Endothelial cell of umbilical vein (primary cell): ENCODE results near the gene NT5DC4. TPM values are rescaled to one million over a fixed set of nuclear protein-coding genes. Genes with fewer than 3 reads are reported as not detected.

Source experiments
- BruUV-seq: library from RNA; stranded (reverse); fragments of 400-500 nt; replicated peaks from 2 replicates; lab custom pipeline; 2021; lab: Mats Ljungman, UMichigan
- CTCF ChIA-PET: fragments of 300-600, 350-600 bp; sonication (Branson Sonifier 250); formaldehyde crosslinking; loops from one replicate; lab custom pipeline; 2021; ENCODE audit warnings: antibody characterized with exemption, inconsistent platforms; lab: Charles Lee
- POLR2A ChIA-PET: fragments of 300-600, 350-600 bp; sonication (Branson Sonifier 250); formaldehyde crosslinking; loops from one replicate; lab custom pipeline; 2021; ENCODE audit warnings: antibody characterized with exemption, inconsistent platforms; lab: Charles Lee
- DNase-seq: peaks from one replicate; pipeline ENCODE4 v3.0.0-alpha.2; 2011; ENCODE audit warnings: low read depth, low spot score
- FAIRE-seq: peaks from 2 replicates; lab custom pipeline; 2011; peaks lifted over from hg19 to GRCh38; lab: Jason Lieb, UNC
- H2AFZ ChIP-seq: 2 replicates; pipeline ENCODE4 v1.6.0; 2012; ENCODE audit warnings: low read depth, low read length, control low read depth, inconsistent platforms
- H3K27ac ChIP-seq: 2 replicates; pipeline ENCODE4 v1.5.1; 2011; ENCODE audit warnings: low read depth, mild to moderate bottlenecking, control low read depth, low read length, moderate library complexity; ENCODE audit not compliant: insufficient read depth
- H3K27me3 ChIP-seq, 2 experiments: 2 replicates each; pipeline versions ENCODE4 v1.6.0 to v1.6.1; 2011; ENCODE audit warnings: low read length in 2 of 2, mixed read lengths in 1 of 2; ENCODE audit not compliant: control insufficient read depth in 2 of 2, insufficient read depth in 2 of 2
- H3K36me3 ChIP-seq, 2 experiments: 2 replicates in 1 of 2; 3 replicates in 1 of 2; pipeline ENCODE4 v1.5.1; 2011; ENCODE audit warnings: low read length in 2 of 2, mild to moderate bottlenecking in 1 of 2, moderate library complexity in 1 of 2; ENCODE audit not compliant: control insufficient read depth in 2 of 2, insufficient read depth in 2 of 2; ENCODE audit errors: extremely low read depth in 1 of 2
- H3K4me1 ChIP-seq: 3 replicates; pipeline ENCODE4 v1.5.1; 2011; ENCODE audit warnings: mild to moderate bottlenecking, low read length; ENCODE audit not compliant: control insufficient read depth, insufficient read depth; ENCODE audit errors: extremely low read depth
- H3K4me2 ChIP-seq: 2 replicates; pipeline ENCODE4 v1.6.1; 2011; ENCODE audit warnings: low read length, control low read depth, mixed read lengths; ENCODE audit not compliant: insufficient read depth
- H3K4me3 ChIP-seq, 3 experiments: fragments of 200-600 bp in 1 of 3; sonication (generic), shearing (Covaris generic) in 1 of 3; replicated peaks in 1 of 3; 2 replicates each; pipeline ENCODE4 v1.5.1; 2011 to 2016; ENCODE audit warnings: control low read depth in 3 of 3, low read length in 3 of 3, mild to moderate bottlenecking in 2 of 3, inconsistent platforms in 1 of 3, low read depth in 1 of 3, moderate library complexity in 1 of 3; ENCODE audit not compliant: insufficient read depth in 1 of 3
- H3K79me2 ChIP-seq: 2 replicates; pipeline ENCODE4 v1.6.0; 2012; ENCODE audit warnings: low read length, inconsistent platforms; ENCODE audit not compliant: control insufficient read depth, insufficient read depth
- H3K9ac ChIP-seq: replicated peaks from 2 replicates; pipeline ENCODE3; 2011; ENCODE audit warnings: low read length, control low read depth; ENCODE audit not compliant: insufficient read depth; ENCODE audit errors: extremely low read depth
- H3K9me1 ChIP-seq: replicated peaks from 3 replicates; pipeline ENCODE4 v1.6.0; 2011; ENCODE audit warnings: mild to moderate bottlenecking, low read length; ENCODE audit not compliant: control insufficient read depth, insufficient read depth; ENCODE audit errors: extremely low read depth
- H3K9me3 ChIP-seq: replicated peaks from 2 replicates; pipeline ENCODE4 v1.5.1; 2012; ENCODE audit warnings: low read length, inconsistent platforms; ENCODE audit not compliant: control insufficient read depth, insufficient read depth
- H4K20me1 ChIP-seq: replicated peaks from 2 replicates; pipeline ENCODE3; 2011; ENCODE audit warnings: mild to moderate bottlenecking, low read length; ENCODE audit not compliant: control insufficient read depth, insufficient read depth; ENCODE audit errors: extremely low read depth
- EZH2 ChIP-seq: IDR thresholded peaks from 2 replicates; pipeline ENCODE4 v1.6.1; 2012; ENCODE audit warnings: borderline replicate concordance, low read depth, mild to moderate bottlenecking, moderate library complexity, low read length, inconsistent platforms; ENCODE audit not compliant: severe bottlenecking
- FOS ChIP-seq: IDR thresholded peaks from 2 replicates; pipeline ENCODE4 v1.6.1; 2011; ENCODE audit warnings: mild to moderate bottlenecking, low read length, moderate library complexity, borderline replicate concordance; ENCODE audit not compliant: insufficient read depth
- GATA2 ChIP-seq: IDR thresholded peaks from 2 replicates; pipeline ENCODE4 v1.7.0; 2011; ENCODE audit warnings: low read depth, mild to moderate bottlenecking, moderate library complexity, mixed read lengths, low read length; ENCODE audit not compliant: insufficient read length, insufficient read depth
- JUN ChIP-seq: IDR thresholded peaks from 2 replicates; pipeline ENCODE4 v1.6.1; 2011; ENCODE audit warnings: borderline replicate concordance, low read depth; ENCODE audit not compliant: insufficient read length, insufficient read depth
- MYC ChIP-seq: IDR thresholded peaks from one replicate; pipeline ENCODE4 v1.6.1; 2011; ENCODE audit warnings: mild to moderate bottlenecking, low read depth, low read length
- POLR2A ChIP-seq: IDR thresholded peaks from 2 replicates; pipeline ENCODE4 v1.6.1; 2012; ENCODE audit warnings: low read depth, mild to moderate bottlenecking, control low read depth, low read length
- POLR2AphosphoS5 ChIP-seq: IDR thresholded peaks from 2 replicates; pipeline ENCODE4 v1.6.1; 2012; ENCODE audit warnings: low read depth, mild to moderate bottlenecking, control low read depth, low read length, moderate library complexity; ENCODE audit not compliant: insufficient read depth
- dilution Hi-C: fragments of 300-500 bp; cut with MboI; formaldehyde crosslinking; loops from one replicate; pipeline ENCODE4 v1.15.0; 2019; ENCODE audit warnings: low sequenced_read_pairs; ENCODE audit not compliant: extremely low pct_ligation_motif_present
- intact Hi-C: fragments of 100-400 bp; cut with micrococcal nuclease; formaldehyde crosslinking; loops from one replicate; pipeline ENCODE4 v1.10.0; 2022
- polyA plus RNA-seq, 4 experiments: library from polyadenylated mRNA; depleted of rRNA in 3 of 4; stranded (reverse) in 3 of 4; unstranded in 1 of 4; fragments of >200 nt; gene quantifications; 2 replicates each; pipeline versions ENCODE4 v1.2.1 to v1.2.3, GENCODE V29; 2011 to 2012; ENCODE audit warnings: missing spikeins in 1 of 4
- total RNA-seq: library from RNA; stranded (reverse); gene quantifications from 2 replicates; pipeline ENCODE4 v1.2.3, GENCODE V29; 2021
- TF ChIP-seq, protein P1 (sequence below), 2 donors: IDR thresholded peaks; 1 replicate in 1 of 2; 2 replicates in 1 of 2; pipeline ENCODE4 v1.5.1; 2011; ENCODE audit warnings: low read length in 2 of 2, mild to moderate bottlenecking in 2 of 2, moderate library complexity in 2 of 2, control low read depth in 1 of 2, inconsistent platforms in 1 of 2, low read depth in 1 of 2; ENCODE audit not compliant: insufficient read depth in 1 of 2; ENCODE audit errors: extremely low read depth in 1 of 2
- TF ChIP-seq, protein P2 (sequence below): IDR thresholded peaks from 2 replicates; pipeline ENCODE4 v1.6.1; 2011; ENCODE audit not compliant: insufficient read depth, insufficient read length

The NT5DC4 gene
- total and polyA plus RNA-seq, 2 donors (not counting 3 experiments of a cell fraction or from before 2014, with no cell fraction given), result not detected

DNA sequence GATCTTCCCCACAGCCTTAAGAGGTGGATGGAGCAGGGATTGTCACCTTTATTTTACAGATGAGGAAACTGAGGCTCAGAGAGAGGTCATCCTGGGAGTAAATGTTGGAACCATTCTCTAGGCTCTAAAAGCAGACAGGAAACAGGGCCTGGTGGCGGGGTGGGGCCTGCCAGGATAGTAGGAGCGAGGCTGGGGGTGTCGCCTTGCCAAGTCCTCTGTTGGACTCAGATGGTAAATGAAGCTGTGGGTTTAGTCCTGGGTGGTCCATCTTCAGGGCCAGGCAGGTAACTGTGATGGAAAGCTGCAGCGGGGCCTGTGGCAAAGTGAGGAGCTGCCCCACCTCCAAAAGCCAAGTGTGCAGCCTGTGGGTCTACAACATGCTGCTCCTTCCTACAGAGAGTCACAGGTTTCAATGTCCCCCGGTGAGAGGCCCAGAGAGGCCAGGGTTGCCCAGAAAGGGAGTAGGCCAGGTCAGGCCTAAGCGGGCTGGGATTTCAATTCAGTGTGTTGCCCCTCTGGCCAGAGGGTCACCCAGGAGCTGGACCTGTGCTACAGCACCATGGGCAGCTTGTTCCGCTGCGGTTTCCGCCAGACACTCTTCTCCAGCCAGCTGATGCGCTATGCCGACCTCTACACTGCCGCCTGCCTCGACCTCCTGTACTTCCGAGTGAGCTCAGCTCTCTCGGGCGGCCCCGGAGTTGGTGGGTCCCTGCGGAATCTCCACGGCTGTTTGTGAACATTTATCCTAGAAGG is 6.6 kb downstream of the NT5DC4 start:
- H3K9me3 ChIP-seq, result no peaks in the 10 kb centered on the region
- DNase-seq (no peak), FAIRE-seq (no peak)
- no peak overlapping the region for H3K9ac ChIP-seq
- no peak overlapping the region for H2AFZ ChIP-seq
- H3K27ac ChIP-seq, result no peak overlapping the region
- dilution Hi-C loops (no loop called here), intact Hi-C loops (loop anchor here (2.0 kb wide), 1 partner anchor 37 kb away; no protein-coding TSS in a partner anchor)
- H3K79me2 ChIP-seq, result no peaks in the 10 kb centered on the region
- no peaks in the 10 kb centered on the region for H4K20me1 ChIP-seq
- H3K4me1 ChIP-seq, result peaks cover 3% of the 10 kb centered on the region
- BruUV-seq, result no TSS peak
- no peaks in the 10 kb centered on the region for H3K36me3 ChIP-seq
- no peak for TF ChIP-seq EZH2
- TF ChIP-seq MYC, result no peak
- no peak for TF ChIP-seq FOS
- TF ChIP-seq, protein P1, sequence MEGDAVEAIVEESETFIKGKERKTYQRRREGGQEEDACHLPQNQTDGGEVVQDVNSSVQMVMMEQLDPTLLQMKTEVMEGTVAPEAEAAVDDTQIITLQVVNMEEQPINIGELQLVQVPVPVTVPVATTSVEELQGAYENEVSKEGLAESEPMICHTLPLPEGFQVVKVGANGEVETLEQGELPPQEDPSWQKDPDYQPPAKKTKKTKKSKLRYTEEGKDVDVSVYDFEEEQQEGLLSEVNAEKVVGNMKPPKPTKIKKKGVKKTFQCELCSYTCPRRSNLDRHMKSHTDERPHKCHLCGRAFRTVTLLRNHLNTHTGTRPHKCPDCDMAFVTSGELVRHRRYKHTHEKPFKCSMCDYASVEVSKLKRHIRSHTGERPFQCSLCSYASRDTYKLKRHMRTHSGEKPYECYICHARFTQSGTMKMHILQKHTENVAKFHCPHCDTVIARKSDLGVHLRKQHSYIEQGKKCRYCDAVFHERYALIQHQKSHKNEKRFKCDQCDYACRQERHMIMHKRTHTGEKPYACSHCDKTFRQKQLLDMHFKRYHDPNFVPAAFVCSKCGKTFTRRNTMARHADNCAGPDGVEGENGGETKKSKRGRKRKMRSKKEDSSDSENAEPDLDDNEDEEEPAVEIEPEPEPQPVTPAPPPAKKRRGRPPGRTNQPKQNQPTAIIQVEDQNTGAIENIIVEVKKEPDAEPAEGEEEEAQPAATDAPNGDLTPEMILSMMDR (IDR thresholded peaks at IDR 0.05; ENCODE audit: extremely low read depth in 1 of 2, insufficient read depth in 1 of 2, low read depth in 1 of 2, low read length in 2 of 2), result no peak
- TF ChIP-seq, protein P2, sequence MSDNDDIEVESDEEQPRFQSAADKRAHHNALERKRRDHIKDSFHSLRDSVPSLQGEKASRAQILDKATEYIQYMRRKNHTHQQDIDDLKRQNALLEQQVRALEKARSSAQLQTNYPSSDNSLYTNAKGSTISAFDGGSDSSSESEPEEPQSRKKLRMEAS, result no peak
- TF ChIP-seq JUN, result no peak
- TF ChIP-seq POLR2AphosphoS5, result no peak
- TF ChIP-seq GATA2, result no peak
- TF ChIP-seq POLR2A, result no peak
- H3K4me3 ChIP-seq, result no peak overlapping the region
- no peaks in the 10 kb centered on the region for H3K9me1 ChIP-seq
- ChIA-PET CTCF (interaction anchor here (0.6 to 9.1 kb wide), 27 partner anchors 9 to 246 kb away, joined by 3 to 207 read pairs (median 5); partner anchors contain the start of gene SLC20A1), POLR2A (no interaction called here)
- H3K27me3 ChIP-seq, result no peaks in the 10 kb centered on the region
- no peak overlapping the region for H3K4me2 ChIP-seq
